Esophagus (tissue), 2 donors: Measurements from ENCODE around the gene DEPDC1. TPM values are rescaled to one million over a fixed set of nuclear protein-coding genes. Genes with fewer than 3 reads are reported as not detected.
A peak's percentile ranks its signal among the peaks of the same experiment; 100 is the strongest.

Experiments used
- H3K27ac ChIP-seq, 2 donors: one replicate each; pipeline ENCODE4 v1.5.1; 2013; ENCODE audit warnings: low read depth in 2 of 2, mild to moderate bottlenecking in 2 of 2, inconsistent platforms in 1 of 2, low read length in 1 of 2, moderate library complexity in 1 of 2
- H3K27me3 ChIP-seq, 2 donors: one replicate each; pipeline ENCODE4 v1.6.1; 2013; ENCODE audit warnings: low read length in 2 of 2, control low read depth in 1 of 2, mild to moderate bottlenecking in 1 of 2; ENCODE audit not compliant: insufficient read depth in 2 of 2, control insufficient read depth in 1 of 2
- H3K36me3 ChIP-seq, 2 donors: one replicate each; pipeline ENCODE4 v1.6.1; 2013; ENCODE audit warnings: low read length in 1 of 2; ENCODE audit not compliant: control insufficient read depth in 2 of 2, insufficient read depth in 2 of 2
- H3K4me1 ChIP-seq, 2 donors: one replicate each; pipeline ENCODE4 v1.6.1; 2013; ENCODE audit warnings: low read length in 1 of 2; ENCODE audit not compliant: control insufficient read depth in 2 of 2, insufficient read depth in 2 of 2
- H3K4me3 ChIP-seq, 2 donors: one replicate each; pipeline ENCODE4 v1.5.1; 2013; ENCODE audit warnings: low read length in 2 of 2, mild to moderate bottlenecking in 2 of 2, low read depth in 1 of 2, moderate library complexity in 1 of 2
- H3K9me3 ChIP-seq, 2 donors: one replicate each; pipeline ENCODE4 v1.6.1; 2013; ENCODE audit warnings: mild to moderate bottlenecking in 2 of 2, low read depth in 1 of 2, low read length in 1 of 2, moderate library complexity in 1 of 2; ENCODE audit not compliant: control insufficient read depth in 2 of 2, insufficient read depth in 1 of 2
- WGBS, 2 donors: extraction: QIAGEN DNeasy Blood & Tissue Kit; methylation state at CpG; one replicate each; pipeline ENCODE4 v1.1.7; 2013; 5-methylcytosine and 5-hydroxymethylcytosine counted together
- polyA plus RNA-seq, 2 donors: library from polyadenylated mRNA; stranded (reverse); fragments of 200-250 nt; gene quantifications; one replicate each; pipeline ENCODE4 v1.2.3, GENCODE V29; 2013
- donor health status: healthy with polysubstance abuse.
- donor health status: Bipolar disorder and iron deficiency.

DEPDC1 gene
- polyA plus RNA-seq, 2 donors, result 2.8 to 2.9 TPM

DNA sequence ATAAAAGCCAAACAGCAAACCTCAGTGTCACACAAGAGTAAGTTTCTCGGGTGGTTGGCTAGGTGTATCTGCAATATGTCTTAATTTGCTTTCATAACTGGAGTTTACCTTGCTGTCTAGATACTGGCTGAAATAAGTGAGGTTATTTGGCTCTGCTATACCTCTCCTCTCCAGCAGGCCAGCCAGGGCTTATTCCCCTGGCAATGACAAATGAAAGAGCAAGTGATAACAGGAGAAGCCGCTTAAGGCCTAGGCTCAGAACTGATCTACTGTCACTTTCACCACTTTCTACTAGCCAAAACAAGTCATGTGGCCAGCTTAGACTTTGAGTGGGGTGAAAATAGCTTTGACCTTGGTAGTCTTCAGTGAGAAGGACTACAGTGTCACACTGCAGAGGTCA, 42.3 kb downstream of the DEPDC1 start:
- Histone ChIP-seq H3K4me3 (no peak overlapping the region), H3K27ac (no peak overlapping the region), H3K9me3 (peaks cover 0 to 2% of the 10 kb centered on the region in 2 donors), H3K36me3 (no peaks in the 10 kb centered on the region), H3K27me3 (no peaks in the 10 kb centered on the region), H3K4me1 (no peaks in the 10 kb centered on the region)
- WGBS, 2 donors, result 48 to 56% methylated on average over 2 of the region's 2 CpGs

GRCh38 chr1:68453060-68453670, 43.7 kb downstream of the DEPDC1 start:
- 63 to 69% methylated on average over 8 of the region's 8 CpGs for WGBS, 2 donors

GRCh38 chr1:68449901-68450300, 47.0 kb downstream of the DEPDC1 start, which contains the start of gene RPE65:
Gene RPE65 (minus strand): TSS chr1:68449954. CDS start chr1:68449905, 49 bp downstream.
- Histone ChIP-seq H3K27me3 (no peaks in the 10 kb centered on the region), H3K4me1 (no peaks in the 10 kb centered on the region), H3K4me3 (no peak within 1 kb of the TSS), H3K9me3 (no peaks in the 10 kb centered on the region), H3K36me3 (no peaks in the 10 kb centered on the region), H3K27ac (no peak within 1 kb of the TSS)
- 41 to 50% methylated on average over 1 of the region's 1 CpG for WGBS, 2 donors

More at GRCh38 chr1:68453060-68453670, 43.7 kb downstream of the DEPDC1 start:
- Histone ChIP-seq H3K27me3 (no peaks in the 10 kb centered on the region), H3K36me3 (no peaks in the 10 kb centered on the region), H3K4me3 (no peak overlapping the region), H3K27ac (no peak overlapping the region), H3K4me1 (no peaks in the 10 kb centered on the region), H3K9me3 (peaks cover 0 to 2% of the 10 kb centered on the region in 2 donors)

- H3K27me3 ChIP-seq, result no peaks in the 10 kb centered on the region
- 84 to 87% methylated on average over 7 of the region's 7 CpGs for WGBS, 2 donors
- no peaks in the 10 kb centered on the region for H3K9me3 ChIP-seq
- H3K4me1 ChIP-seq, result no peaks in the 10 kb centered on the region
- no peak overlapping the region for H3K27ac ChIP-seq
- no peak overlapping the region for H3K4me3 ChIP-seq
- H3K36me3 ChIP-seq, result no peaks in the 10 kb centered on the region
Observed at GRCh38 chr1:68448365-68448764, 48.5 kb downstream of the DEPDC1 start.

- Histone ChIP-seq H3K27me3 (no peaks in the 10 kb centered on the region), H3K36me3 (no peaks in the 10 kb centered on the region), H3K9me3 (no peaks in the 10 kb centered on the region), H3K4me3 (no peak overlapping the region), H3K27ac (no peak overlapping the region), H3K4me1 (no peaks in the 10 kb centered on the region)
- 90 to 92% methylated on average over 6 of the region's 6 CpGs for WGBS, 2 donors
Observed at GRCh38 chr1:68445709-68446108, 51.2 kb downstream of the DEPDC1 start.

GRCh38 chr1:68442822-68443556, 53.9 kb downstream of the DEPDC1 start:
- 37 to 38% methylated on average over 5 of the region's 5 CpGs for WGBS, 2 donors
- Histone ChIP-seq H3K4me1 (no peaks in the 10 kb centered on the region), H3K27me3 (no peaks in the 10 kb centered on the region), H3K36me3 (no peaks in the 10 kb centered on the region), H3K27ac (no peak overlapping the region), H3K9me3 (no peaks in the 10 kb centered on the region), H3K4me3 (no peak overlapping the region)

DNA sequence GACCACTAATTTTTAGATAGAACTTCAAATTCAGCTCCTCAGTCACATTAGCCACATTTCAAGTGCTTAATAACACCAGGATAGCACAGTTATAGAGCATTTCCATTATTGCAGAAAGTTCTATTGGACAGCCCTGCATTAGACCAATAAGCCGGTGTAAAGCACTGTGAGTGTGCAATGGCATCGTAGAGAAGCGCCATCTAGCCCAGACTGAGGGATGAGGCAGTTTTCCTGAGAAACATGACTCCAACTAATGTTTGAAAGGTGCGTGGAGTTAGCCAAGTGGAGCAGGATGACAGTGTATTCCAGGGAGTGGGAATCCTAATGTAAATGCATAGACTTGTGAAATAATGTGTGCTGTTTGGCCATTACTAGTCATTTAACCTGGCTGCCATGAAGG, 54.9 kb downstream of the DEPDC1 start:
- Histone ChIP-seq H3K27me3 (no peaks in the 10 kb centered on the region), H3K36me3 (no peaks in the 10 kb centered on the region), H3K4me1 (no peaks in the 10 kb centered on the region), H3K27ac (no peak overlapping the region), H3K9me3 (no peaks in the 10 kb centered on the region), H3K4me3 (no peak overlapping the region)
- 87 to 90% methylated on average over 4 of the region's 4 CpGs for WGBS, 2 donors

DNA sequence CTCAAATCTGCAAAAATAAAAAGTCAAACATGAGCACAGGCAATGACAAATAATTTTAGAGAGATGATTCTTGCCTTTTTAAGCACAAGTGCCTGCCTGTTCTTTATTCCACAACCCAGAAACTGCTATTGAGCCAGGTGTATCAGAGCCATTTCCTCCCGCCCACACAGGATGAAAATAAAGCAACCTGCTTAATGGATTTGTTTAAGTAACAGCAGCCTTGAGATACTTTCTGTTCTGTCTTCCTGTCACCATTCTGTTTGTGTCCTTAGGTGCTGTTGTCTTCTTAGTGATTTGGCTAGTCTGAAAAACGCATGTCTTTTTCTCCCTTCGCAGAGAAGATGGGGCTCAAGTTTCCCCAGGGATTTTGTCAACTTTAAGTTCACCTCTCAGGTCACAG, 58.6 kb downstream of the DEPDC1 start:
- no peaks in the 10 kb centered on the region for H3K9me3 ChIP-seq
- H3K27me3 ChIP-seq, result no peaks in the 10 kb centered on the region
- no peaks in the 10 kb centered on the region for H3K36me3 ChIP-seq
- no peaks in the 10 kb centered on the region for H3K4me1 ChIP-seq
- no peak overlapping the region for H3K27ac ChIP-seq
- 42% methylated on average over 3 of the region's 3 CpGs for WGBS, 2 donors
- H3K4me3 ChIP-seq, result peak overlapping the region in 1 of 2 donors; percentile 28

DNA sequence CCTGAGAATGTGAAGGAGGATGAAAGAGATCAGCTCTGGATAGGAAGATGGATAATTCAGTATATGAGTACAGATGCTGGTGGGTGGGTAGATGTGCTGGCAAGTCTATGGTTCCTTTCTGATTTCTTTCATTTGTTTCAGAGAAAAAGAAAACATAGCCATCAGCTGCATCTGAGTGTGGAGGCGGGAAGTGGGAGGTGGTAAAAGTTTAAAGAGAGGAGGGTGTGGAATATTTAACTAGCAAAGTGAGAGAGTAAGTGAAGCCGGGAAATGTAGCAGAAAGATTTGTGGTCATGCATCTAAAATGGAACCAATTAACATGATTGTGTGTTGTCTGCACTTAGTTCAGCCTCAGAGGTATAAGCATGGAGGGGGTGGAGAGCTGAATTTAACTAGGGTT, 63.5 kb downstream of the DEPDC1 start:
- Histone ChIP-seq H3K9me3 (no peaks in the 10 kb centered on the region), H3K4me3 (no peak overlapping the region), H3K27me3 (no peaks in the 10 kb centered on the region), H3K36me3 (no peaks in the 10 kb centered on the region), H3K27ac (no peak overlapping the region), H3K4me1 (no peaks in the 10 kb centered on the region)
- WGBS, 2 donors, result 66 to 84% methylated on average over 2 of the region's 2 CpGs

DNA sequence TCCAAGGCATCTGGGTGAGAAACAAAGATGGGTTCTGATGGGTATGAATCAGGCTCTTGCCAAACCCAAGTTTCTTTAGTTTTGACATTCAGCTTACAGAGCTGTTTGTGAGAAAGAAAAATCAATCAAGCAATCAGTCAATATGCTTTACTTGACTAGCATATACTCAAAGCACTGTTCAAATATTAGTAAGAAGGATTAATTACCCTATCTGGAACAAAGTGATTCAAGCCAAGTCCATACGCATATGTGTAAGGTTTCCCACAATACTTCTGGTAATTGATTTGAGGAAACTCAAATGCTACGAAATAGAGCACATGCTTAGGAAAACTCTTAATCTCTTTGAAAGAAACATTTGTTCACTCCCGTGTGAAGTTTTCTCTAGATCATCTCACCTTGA, 65.8 kb downstream of the DEPDC1 start:
- no peak overlapping the region for H3K27ac ChIP-seq
- no peaks in the 10 kb centered on the region for H3K27me3 ChIP-seq
- no peak overlapping the region for H3K4me3 ChIP-seq
- no peaks in the 10 kb centered on the region for H3K9me3 ChIP-seq
- no peaks in the 10 kb centered on the region for H3K4me1 ChIP-seq
- no peaks in the 10 kb centered on the region for H3K36me3 ChIP-seq
- 60 to 80% methylated on average over 3 of the region's 3 CpGs for WGBS, 2 donors
